ENCODE data around the gene THSD4. TPM values are rescaled to one million over a fixed set of nuclear protein-coding genes. Genes with fewer than 3 reads are reported as not detected.

The THSD4 gene
- total and polyA plus RNA-seq, 2 donors (not counting 1 experiment from before 2014, with no cell fraction given): 43.1 to 95.5 TPM

DNA sequence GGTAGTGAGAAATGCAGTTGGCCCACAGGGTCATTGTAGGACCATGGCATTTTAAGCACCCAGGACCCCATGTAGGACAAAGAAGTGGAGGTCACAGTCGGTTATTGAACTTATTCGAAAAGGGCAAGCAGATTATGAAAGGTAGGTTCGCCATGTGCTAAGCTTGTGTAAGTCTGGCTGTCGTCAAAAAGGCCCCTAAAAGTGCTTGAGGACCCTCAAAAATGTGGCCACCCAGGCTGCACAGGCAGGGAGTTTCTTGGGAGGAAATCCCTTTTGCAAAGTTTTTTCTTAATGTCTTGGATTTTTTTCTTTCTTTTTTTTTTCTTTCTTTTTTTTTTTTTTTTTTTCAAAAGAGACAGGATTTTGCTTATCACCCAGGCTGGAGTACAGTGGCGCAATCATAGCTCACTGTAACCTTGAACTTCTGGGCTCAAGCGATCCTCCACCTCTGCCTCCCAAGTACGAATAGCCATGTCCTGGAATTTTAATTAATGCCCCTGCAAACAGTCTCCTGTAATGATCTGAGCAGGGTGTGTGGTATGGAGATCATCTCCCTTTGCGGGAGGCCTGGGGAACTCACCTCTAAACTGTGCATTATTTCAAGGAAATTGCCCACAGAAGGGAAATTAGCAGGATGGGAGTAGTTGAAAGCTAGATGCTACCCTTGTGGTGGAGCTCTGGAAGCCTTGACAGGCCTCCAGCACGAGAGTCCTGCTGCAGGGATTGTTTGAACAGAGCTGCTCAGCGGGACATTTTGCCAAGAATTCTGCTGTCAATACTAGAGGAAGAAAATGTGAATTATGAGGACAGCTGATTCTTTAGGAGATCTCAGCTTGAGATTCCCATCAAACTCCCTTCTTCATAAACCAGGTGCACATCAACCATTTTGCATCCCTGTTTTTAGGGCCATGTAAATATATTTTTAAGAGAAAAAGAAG, 28.4 kb downstream of the THSD4 start:
- no peak overlapping the region for H3K4me3 ChIP-seq (replicated peaks in 1 of 4; ENCODE audit: control extremely low read depth in 1 of 4, insufficient read depth in 1 of 4, low read depth in 3 of 4, low read length in 4 of 4)
- no peak overlapping the region for H3K9ac ChIP-seq (ENCODE audit: insufficient read depth, low read length)
- no peaks in the 10 kb centered on the region for H4K20me1 ChIP-seq (ENCODE audit: control insufficient read depth, extremely low read depth, insufficient read depth, low read length)
- TF ChIP-seq, protein P1, sequence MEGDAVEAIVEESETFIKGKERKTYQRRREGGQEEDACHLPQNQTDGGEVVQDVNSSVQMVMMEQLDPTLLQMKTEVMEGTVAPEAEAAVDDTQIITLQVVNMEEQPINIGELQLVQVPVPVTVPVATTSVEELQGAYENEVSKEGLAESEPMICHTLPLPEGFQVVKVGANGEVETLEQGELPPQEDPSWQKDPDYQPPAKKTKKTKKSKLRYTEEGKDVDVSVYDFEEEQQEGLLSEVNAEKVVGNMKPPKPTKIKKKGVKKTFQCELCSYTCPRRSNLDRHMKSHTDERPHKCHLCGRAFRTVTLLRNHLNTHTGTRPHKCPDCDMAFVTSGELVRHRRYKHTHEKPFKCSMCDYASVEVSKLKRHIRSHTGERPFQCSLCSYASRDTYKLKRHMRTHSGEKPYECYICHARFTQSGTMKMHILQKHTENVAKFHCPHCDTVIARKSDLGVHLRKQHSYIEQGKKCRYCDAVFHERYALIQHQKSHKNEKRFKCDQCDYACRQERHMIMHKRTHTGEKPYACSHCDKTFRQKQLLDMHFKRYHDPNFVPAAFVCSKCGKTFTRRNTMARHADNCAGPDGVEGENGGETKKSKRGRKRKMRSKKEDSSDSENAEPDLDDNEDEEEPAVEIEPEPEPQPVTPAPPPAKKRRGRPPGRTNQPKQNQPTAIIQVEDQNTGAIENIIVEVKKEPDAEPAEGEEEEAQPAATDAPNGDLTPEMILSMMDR (conservative IDR thresholded peaks at IDR 0.05 in 1 of 2, IDR thresholded peaks at IDR 0.05 in 1 of 2; ENCODE audit: low read depth in 1 of 2, low read length in 2 of 2): no peak
- TF ChIP-seq EZH2 (IDR thresholded peaks at IDR 0.05; ENCODE audit: low read length, missing control alignments): no peak
- H3K27ac ChIP-seq (ENCODE audit: insufficient read depth, low read length): no peak overlapping the region
- no peaks in the 10 kb centered on the region for H3K4me1 ChIP-seq (ENCODE audit: control insufficient read depth, extremely low read depth, insufficient read depth, low read length)
- H3K36me3 ChIP-seq (ENCODE audit: control insufficient read depth, insufficient read depth, low read length): no peaks in the 10 kb centered on the region
- no peak overlapping the region for H3K4me2 ChIP-seq (ENCODE audit: extremely low read depth, insufficient read depth, low read length)
- H2AFZ ChIP-seq (ENCODE audit: low read length): no peak overlapping the region
- no peak for DNase-seq (ENCODE audit: low read depth in 2 of 2)
- H3K27me3 ChIP-seq (ENCODE audit: control insufficient read depth, insufficient read depth, low read length): no peaks in the 10 kb centered on the region
- no peaks in the 10 kb centered on the region for H3K9me3 ChIP-seq (ENCODE audit: control insufficient read depth, insufficient read depth, low read depth, low read length)
- H3K79me2 ChIP-seq (ENCODE audit: control insufficient read depth, insufficient read depth, low read length): peaks cover 2% of the 10 kb centered on the region

DNA sequence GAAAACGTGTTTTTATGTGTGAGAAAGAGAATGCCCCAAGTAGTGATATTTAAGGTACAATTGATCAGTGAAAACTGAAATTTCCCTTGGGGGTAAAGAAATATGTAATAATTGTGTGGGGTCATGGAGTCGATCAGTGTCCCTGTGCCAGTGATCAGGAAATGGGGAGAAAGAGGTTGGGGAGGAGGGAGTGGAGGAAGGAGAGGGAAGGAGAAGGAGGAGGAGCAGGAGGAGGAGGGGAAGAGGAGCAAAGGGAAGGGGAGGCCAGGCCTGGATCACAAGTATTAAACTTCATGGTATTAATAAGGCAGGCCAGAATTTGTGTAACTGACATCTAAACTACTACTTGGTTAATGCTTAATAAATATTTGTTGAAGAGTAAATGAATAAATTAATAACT, 30.4 kb downstream of the THSD4 start:
- H3K9me3 ChIP-seq (ENCODE audit: control insufficient read depth, insufficient read depth, low read depth, low read length): no peaks in the 10 kb centered on the region
- no peaks in the 10 kb centered on the region for H4K20me1 ChIP-seq (ENCODE audit: control insufficient read depth, extremely low read depth, insufficient read depth, low read length)
- TF ChIP-seq EZH2 (IDR thresholded peaks at IDR 0.05; ENCODE audit: low read length, missing control alignments): no peak
- TF ChIP-seq, protein P1 (conservative IDR thresholded peaks at IDR 0.05 in 1 of 2, IDR thresholded peaks at IDR 0.05 in 1 of 2; ENCODE audit: low read depth in 1 of 2, low read length in 2 of 2): no peak
- no peaks in the 10 kb centered on the region for H3K4me1 ChIP-seq (ENCODE audit: control insufficient read depth, extremely low read depth, insufficient read depth, low read length)
- H3K9ac ChIP-seq (ENCODE audit: insufficient read depth, low read length): no peak overlapping the region
- H3K36me3 ChIP-seq (ENCODE audit: control insufficient read depth, insufficient read depth, low read length): no peaks in the 10 kb centered on the region
- no peak overlapping the region for H2AFZ ChIP-seq (ENCODE audit: low read length)
- no peaks in the 10 kb centered on the region for H3K27me3 ChIP-seq (ENCODE audit: control insufficient read depth, insufficient read depth, low read length)
- DNase-seq (ENCODE audit: low read depth in 2 of 2): no peak
- H3K79me2 ChIP-seq (ENCODE audit: control insufficient read depth, insufficient read depth, low read length): no peaks in the 10 kb centered on the region
- no peak overlapping the region for H3K4me3 ChIP-seq (replicated peaks in 1 of 4; ENCODE audit: control extremely low read depth in 1 of 4, insufficient read depth in 1 of 4, low read depth in 3 of 4, low read length in 4 of 4)
- H3K4me2 ChIP-seq (ENCODE audit: extremely low read depth, insufficient read depth, low read length): no peak overlapping the region
- H3K27ac ChIP-seq (ENCODE audit: insufficient read depth, low read length): no peak overlapping the region

DNA sequence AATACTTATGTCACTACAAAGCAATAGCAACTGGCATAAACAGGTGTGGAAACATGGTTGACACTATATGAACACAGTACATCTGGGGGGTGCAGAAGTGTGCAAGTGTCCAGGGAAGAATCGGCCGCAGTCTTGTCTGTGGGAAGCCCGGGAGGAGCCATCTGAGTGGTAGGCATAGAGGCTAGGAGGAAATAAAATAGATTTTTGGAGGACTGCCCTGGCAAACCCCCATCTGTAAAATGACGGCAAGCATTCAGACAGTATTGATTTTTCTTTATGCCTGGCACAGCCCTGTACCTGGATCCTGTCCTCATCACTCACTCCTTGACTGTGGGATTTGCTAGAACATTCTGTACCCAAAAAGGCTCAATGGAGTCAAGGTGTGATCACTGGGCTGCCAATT, 31.3 kb downstream of the THSD4 start:
- TF ChIP-seq, protein P1 (conservative IDR thresholded peaks at IDR 0.05 in 1 of 2, IDR thresholded peaks at IDR 0.05 in 1 of 2; ENCODE audit: low read depth in 1 of 2, low read length in 2 of 2): no peak
- H3K27me3 ChIP-seq (ENCODE audit: control insufficient read depth, insufficient read depth, low read length): no peaks in the 10 kb centered on the region
- H3K9ac ChIP-seq (ENCODE audit: insufficient read depth, low read length): no peak overlapping the region
- no peaks in the 10 kb centered on the region for H3K4me1 ChIP-seq (ENCODE audit: control insufficient read depth, extremely low read depth, insufficient read depth, low read length)
- no peaks in the 10 kb centered on the region for H3K9me3 ChIP-seq (ENCODE audit: control insufficient read depth, insufficient read depth, low read depth, low read length)
- H4K20me1 ChIP-seq (ENCODE audit: control insufficient read depth, extremely low read depth, insufficient read depth, low read length): no peaks in the 10 kb centered on the region
- no peak overlapping the region for H2AFZ ChIP-seq (ENCODE audit: low read length)
- no peak for DNase-seq (ENCODE audit: low read depth in 2 of 2)
- H3K79me2 ChIP-seq (ENCODE audit: control insufficient read depth, insufficient read depth, low read length): no peaks in the 10 kb centered on the region
- no peaks in the 10 kb centered on the region for H3K36me3 ChIP-seq (ENCODE audit: control insufficient read depth, insufficient read depth, low read length)
- H3K4me3 ChIP-seq (replicated peaks in 1 of 4; ENCODE audit: control extremely low read depth in 1 of 4, insufficient read depth in 1 of 4, low read depth in 3 of 4, low read length in 4 of 4): no peak overlapping the region
- H3K27ac ChIP-seq (ENCODE audit: insufficient read depth, low read length): no peak overlapping the region
- H3K4me2 ChIP-seq (ENCODE audit: extremely low read depth, insufficient read depth, low read length): no peak overlapping the region

Data from fibroblast of lung (primary cell).